Right atrium auricular region (tissue), 2 donors: ENCODE measurements around the gene ADAMTS19. TPM values are rescaled to one million over a fixed set of nuclear protein-coding genes. Genes with fewer than 3 reads are reported as not detected.

ENCODE experiments used
- DNase-seq: peaks from one replicate; pipeline ENCODE4 v3.0.0-alpha.2; 2019; ENCODE audit warnings: low spot score
- H3K27ac ChIP-seq, 2 donors: fragments of 200-600 bp; sonication (generic); 1 replicate in 1 of 2; 2 replicates in 1 of 2; pipeline ENCODE4 v1.5.1; 2016 to 2019
- H3K27me3 ChIP-seq, 2 donors: fragments of 200-600 bp; sonication (generic); one replicate each; pipeline versions ENCODE4 v1.5.1 to v1.6.0; 2017 to 2019
- H3K36me3 ChIP-seq: fragments of 200-600 bp; sonication (generic); one replicate; pipeline ENCODE4 v1.5.1; 2016
- H3K4me1 ChIP-seq, 2 donors: fragments of 200-600 bp; sonication (generic); one replicate each; pipeline versions ENCODE4 v1.5.1 to v1.6.0; 2017 to 2019
- H3K4me3 ChIP-seq, 2 donors: fragments of 200-600 bp; sonication (generic); 1 replicate in 1 of 2; 2 replicates in 1 of 2; pipeline ENCODE4 v1.5.1; 2017 to 2019; ENCODE audit warnings: mild to moderate bottlenecking in 1 of 2, moderate library complexity in 1 of 2
- H3K9me3 ChIP-seq, 2 donors: fragments of 200-600 bp; sonication (generic); one replicate each; pipeline ENCODE4 v1.5.1; 2019
- total RNA-seq, 2 donors: library from RNA; depleted of rRNA; stranded (reverse); fragments of >200 nt; gene quantifications; one replicate each; pipeline ENCODE4 v1.1.0, GENCODE V29; 2016
- TF ChIP-seq, protein P1 (sequence below), 2 donors: fragments of 200-600 bp; sonication (generic); IDR thresholded peaks; one replicate each; pipeline ENCODE4 v1.5.1; 2019; ENCODE audit warnings: antibody characterized with exemption in 2 of 2

The ADAMTS19 gene
- total RNA-seq, 2 donors from 2014 or later: 0.44 to 0.59 TPM

DNA sequence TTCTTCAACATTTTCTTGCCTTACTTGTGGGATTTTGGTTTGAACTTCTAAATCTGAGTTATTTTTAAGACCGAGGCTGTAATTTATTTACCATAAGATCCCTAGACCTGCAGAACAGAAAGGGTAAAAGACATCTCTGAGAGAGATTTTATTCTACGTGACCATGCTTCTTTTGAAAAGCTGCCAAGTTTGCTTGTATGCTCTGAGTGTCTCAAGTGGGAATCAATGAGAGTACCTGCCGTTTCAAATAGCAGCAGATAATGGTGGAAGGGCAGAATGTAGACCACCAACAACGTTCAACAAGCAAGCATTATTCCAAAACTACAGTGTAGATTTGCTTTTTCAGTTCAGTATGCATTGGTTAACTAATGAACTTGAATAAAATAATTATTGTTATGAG lies 179.2 kb downstream of the ADAMTS19 start:
- DNase-seq: no peak
- TF ChIP-seq, protein P1, sequence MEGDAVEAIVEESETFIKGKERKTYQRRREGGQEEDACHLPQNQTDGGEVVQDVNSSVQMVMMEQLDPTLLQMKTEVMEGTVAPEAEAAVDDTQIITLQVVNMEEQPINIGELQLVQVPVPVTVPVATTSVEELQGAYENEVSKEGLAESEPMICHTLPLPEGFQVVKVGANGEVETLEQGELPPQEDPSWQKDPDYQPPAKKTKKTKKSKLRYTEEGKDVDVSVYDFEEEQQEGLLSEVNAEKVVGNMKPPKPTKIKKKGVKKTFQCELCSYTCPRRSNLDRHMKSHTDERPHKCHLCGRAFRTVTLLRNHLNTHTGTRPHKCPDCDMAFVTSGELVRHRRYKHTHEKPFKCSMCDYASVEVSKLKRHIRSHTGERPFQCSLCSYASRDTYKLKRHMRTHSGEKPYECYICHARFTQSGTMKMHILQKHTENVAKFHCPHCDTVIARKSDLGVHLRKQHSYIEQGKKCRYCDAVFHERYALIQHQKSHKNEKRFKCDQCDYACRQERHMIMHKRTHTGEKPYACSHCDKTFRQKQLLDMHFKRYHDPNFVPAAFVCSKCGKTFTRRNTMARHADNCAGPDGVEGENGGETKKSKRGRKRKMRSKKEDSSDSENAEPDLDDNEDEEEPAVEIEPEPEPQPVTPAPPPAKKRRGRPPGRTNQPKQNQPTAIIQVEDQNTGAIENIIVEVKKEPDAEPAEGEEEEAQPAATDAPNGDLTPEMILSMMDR (IDR thresholded peaks at IDR 0.05): no peak
- Histone ChIP-seq H3K27me3 (no peaks in the 10 kb centered on the region), H3K27ac (no peak overlapping the region), H3K4me1 (no peaks in the 10 kb centered on the region), H3K9me3 (no peaks in the 10 kb centered on the region), H3K4me3 (no peak overlapping the region), H3K36me3 (no peaks in the 10 kb centered on the region)

DNA sequence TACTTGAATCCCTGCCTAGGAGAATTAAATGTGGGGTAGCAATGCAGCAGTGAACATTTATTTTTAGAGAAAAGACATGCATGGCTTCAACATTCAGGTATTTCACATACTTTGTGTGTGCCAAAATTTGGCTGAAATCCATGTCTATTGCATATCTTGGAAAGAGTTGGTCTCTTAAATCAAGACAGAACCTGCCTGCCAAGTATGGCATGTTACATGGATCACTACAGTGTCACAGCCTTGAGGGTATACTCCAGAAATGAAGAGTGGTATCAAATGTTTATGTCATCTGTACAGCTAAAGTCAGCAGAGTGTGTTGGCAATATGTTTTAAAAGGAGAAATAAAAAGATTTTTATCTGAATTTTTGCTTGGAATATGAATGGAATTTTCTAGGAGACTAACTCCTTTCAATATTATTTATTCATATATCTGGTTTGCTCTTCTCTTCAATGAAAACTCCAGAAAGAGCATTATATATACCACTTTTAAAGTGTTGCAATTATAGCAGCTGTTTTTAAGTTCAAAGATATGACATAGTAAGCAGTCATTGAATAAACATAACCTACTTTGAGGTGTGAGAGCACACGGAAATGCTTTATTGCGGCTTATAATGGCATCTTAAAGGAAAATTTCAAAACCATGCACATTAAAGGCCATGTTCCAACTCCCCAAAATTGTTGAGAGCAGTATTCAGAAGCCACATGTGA lies 192.4 kb downstream of the ADAMTS19 start:
- Histone ChIP-seq H3K9me3 (no peaks in the 10 kb centered on the region), H3K36me3 (no peaks in the 10 kb centered on the region), H3K27ac (no peak overlapping the region), H3K4me3 (no peak overlapping the region), H3K27me3 (no peaks in the 10 kb centered on the region), H3K4me1 (no peaks in the 10 kb centered on the region)
- TF ChIP-seq, protein P1 (IDR thresholded peaks at IDR 0.05): no peak
- no peak for DNase-seq

DNA sequence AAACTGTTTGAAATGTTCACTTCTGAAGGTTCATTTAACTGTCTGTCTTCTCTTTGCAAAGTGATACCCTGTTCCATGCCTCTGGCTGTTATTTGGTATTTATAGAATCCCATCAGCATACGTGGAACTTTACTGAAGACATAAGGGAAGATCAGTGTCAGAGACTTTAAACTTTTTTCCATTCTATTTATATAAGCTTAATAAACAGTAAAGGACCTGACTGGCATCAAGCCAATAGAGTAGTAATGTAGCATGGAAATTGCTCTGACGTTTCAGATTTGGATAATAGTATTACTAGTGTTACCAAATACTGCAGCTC lies 192.9 kb downstream of the ADAMTS19 start:
- Histone ChIP-seq H3K27me3 (no peaks in the 10 kb centered on the region), H3K4me1 (no peaks in the 10 kb centered on the region), H3K27ac (no peak overlapping the region), H3K9me3 (no peaks in the 10 kb centered on the region), H3K36me3 (no peaks in the 10 kb centered on the region), H3K4me3 (no peak overlapping the region)
- TF ChIP-seq, protein P1 (IDR thresholded peaks at IDR 0.05): no peak
- no peak for DNase-seq

DNA sequence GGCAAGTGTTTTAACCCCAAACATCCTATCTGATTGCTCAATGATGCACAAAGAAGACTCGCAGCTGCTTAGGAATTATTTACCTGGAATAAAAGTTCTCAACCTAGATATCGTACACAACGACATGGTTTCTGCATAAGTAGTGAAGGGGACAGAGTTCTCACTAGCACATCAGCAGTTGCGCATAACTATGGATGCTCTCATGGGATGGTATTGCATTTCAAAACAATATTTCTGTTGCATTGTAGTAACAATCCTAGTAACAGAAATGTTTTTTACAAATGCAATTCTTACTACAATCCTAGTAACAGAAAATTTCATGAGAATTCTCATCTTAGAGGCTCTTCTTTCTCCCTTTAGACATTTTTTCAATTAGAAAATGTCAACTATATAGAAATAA lies 193.3 kb downstream of the ADAMTS19 start:
- TF ChIP-seq, protein P1 (IDR thresholded peaks at IDR 0.05): no peak
- H3K9me3 ChIP-seq: no peaks in the 10 kb centered on the region
- H3K36me3 ChIP-seq: no peaks in the 10 kb centered on the region
- H3K4me3 ChIP-seq: no peak overlapping the region
- H3K27ac ChIP-seq: no peak overlapping the region
- no peaks in the 10 kb centered on the region for H3K27me3 ChIP-seq
- DNase-seq: no peak
- no peaks in the 10 kb centered on the region for H3K4me1 ChIP-seq

DNA sequence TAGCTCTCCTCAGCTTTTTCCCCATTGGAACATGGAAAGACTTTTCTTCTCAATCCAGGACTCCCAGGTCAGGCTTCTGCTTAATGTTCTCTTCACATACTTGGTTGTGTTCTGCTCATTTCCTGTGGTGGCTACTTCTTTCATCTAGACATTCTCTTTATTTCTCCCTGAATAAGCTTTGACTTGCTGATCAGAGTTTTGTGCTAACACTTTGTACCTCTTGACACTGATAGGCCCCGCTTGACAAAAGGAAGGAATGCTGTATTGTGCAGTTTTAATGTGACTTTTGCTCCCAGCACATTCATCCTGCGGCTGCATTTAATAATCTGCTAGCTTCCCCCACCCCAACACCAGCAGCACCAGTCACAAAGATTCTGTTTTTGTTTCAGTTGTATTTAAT lies 196.9 kb downstream of the ADAMTS19 start:
- Histone ChIP-seq H3K4me1 (no peaks in the 10 kb centered on the region), H3K36me3 (no peaks in the 10 kb centered on the region), H3K27me3 (no peaks in the 10 kb centered on the region), H3K4me3 (no peak overlapping the region), H3K9me3 (no peaks in the 10 kb centered on the region), H3K27ac (no peak overlapping the region)
- no peak for DNase-seq
- TF ChIP-seq, protein P1 (IDR thresholded peaks at IDR 0.05): no peak

DNA sequence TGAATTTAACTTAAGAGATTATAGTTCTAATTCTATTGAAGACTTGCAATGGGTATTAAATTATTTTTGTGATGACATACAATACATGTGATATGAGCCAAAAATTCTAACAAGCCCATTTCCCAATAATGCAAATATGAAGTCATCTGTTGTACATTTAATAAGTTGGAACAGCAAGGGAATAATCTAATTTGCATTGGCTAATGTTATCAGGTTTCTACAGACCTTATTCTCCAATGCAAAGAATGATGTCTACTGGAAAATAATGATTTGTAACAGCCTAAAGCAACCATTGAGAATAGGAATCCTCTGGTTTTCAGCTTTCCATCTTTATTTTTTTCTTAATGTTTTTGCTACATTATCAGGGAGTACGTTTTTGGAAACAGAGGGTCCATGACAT lies 198.7 kb downstream of the ADAMTS19 start:
- Histone ChIP-seq H3K27ac (no peak overlapping the region), H3K36me3 (no peaks in the 10 kb centered on the region), H3K27me3 (no peaks in the 10 kb centered on the region), H3K9me3 (no peaks in the 10 kb centered on the region), H3K4me3 (no peak overlapping the region), H3K4me1 (no peaks in the 10 kb centered on the region)
- no peak for DNase-seq
- TF ChIP-seq, protein P1 (IDR thresholded peaks at IDR 0.05): no peak
